ENCODE results near the gene DGKQ. TPM values are rescaled to one million over a fixed set of nuclear protein-coding genes. Genes with fewer than 3 reads are reported as not detected.
"Not testable (repeated sequence)": the region's sequence is repeated elsewhere in the genome, so short reads cannot be mapped to it uniquely, and the experiment has no call there.

The DGKQ gene
- total RNA-seq, 4 donors from 2014 or later: 51.8 to 147 (median 86.0) TPM

DNA sequence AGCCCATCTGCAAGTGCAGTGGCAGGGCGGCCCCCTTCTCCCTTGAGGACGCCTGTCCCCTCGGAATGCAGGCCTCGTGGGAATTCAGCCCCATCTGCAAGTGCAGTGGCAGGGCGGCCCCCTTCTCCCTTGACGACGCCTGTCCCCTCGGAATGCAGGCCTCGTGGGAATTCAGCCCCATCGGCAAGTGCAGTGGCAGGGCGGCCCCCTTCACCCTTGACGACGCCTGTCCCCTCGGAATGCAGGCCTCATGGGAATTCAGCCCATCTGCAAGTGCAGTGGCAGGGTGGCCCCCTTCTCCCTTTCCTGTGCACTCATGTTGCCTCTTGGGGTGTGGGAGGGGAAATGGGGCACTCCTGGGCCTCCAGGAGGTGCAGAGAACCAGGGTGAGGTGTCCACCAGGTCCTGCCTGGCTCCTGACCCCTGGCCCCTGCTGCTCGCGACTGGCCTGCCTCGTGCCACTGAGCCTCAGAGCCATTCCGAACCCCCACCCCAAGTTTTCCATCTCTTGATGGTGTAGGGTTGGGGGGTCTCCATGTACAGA, 26.6 kb upstream of the DGKQ start:
- peaks cover 3 to 36% (median 26%) of the 10 kb centered on the region in 4 donors for H3K4me1 ChIP-seq
- no peak overlapping the region for H3K4me3 ChIP-seq
- no peaks in the 10 kb centered on the region for H3K9me3 ChIP-seq
- 48% methylated on average over 15 of the region's 18 CpGs; no CpG with 5 or more reads in 1 of the 2 donors for WGBS, 2 donors (ENCODE audit: low coverage in 1 of 2)
- no peak for DNase-seq
- peaks cover 85% of the 10 kb centered on the region for H3K27me3 ChIP-seq
- in situ Hi-C loops (cut with MboI; ENCODE audit: low pct_ligation_motif_present in 1 of 4, low pct_unique_long_range_greater_than_20kb in 1 of 4, low sequenced_read_pairs in 3 of 4): no loop called here
- TF ChIP-seq EP300 (IDR thresholded peaks at IDR 0.05; ENCODE audit: low read depth): no peak
- intact Hi-C loops (cut with DNase I; ENCODE audit: low total_unique reads): no loop called here
- no peak overlapping the region for H3K27ac ChIP-seq
- no peaks in the 10 kb centered on the region for H3K36me3 ChIP-seq

DNA sequence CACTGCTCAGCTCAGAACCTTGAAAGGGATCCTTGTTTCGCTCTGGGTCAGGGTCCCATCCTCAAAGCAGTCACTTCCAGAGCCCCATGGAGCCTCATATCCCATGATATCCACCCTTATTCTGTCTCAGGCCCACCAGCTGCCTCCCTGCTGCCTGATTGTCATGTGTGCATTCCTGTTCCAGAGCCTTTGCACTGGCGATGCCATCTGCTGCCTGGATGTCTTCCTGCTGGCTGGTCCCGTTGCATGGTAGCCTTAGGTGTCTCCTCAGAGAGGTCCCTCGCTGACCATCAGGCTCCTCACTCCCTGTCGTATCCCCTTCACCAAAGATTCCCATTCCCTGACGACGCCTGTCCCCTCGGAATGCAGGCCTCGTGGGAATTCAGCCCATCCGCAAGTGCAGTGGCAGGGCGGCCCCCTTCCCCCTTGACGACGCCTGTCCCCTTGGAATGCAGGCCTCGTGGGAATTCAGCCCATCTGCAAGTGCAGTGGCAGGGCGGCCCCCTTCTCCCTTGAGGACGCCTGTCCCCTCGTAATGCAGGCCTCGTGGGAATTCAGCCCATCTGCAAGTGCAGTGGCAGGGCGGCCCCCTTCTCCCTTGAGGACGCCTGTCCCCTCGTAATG, 26.0 kb upstream of the DGKQ start:
- Histone ChIP-seq H3K27me3 (peaks cover 79% of the 10 kb centered on the region), H3K4me1 (peaks cover 3 to 36% (median 26%) of the 10 kb centered on the region in 4 donors)
- WGBS, 2 donors (ENCODE audit: low coverage in 1 of 2): 43 to 46% methylated on average over 4 to 21 of the region's 21 CpGs
- in situ Hi-C loops (cut with MboI; ENCODE audit: low pct_ligation_motif_present in 1 of 4, low pct_unique_long_range_greater_than_20kb in 1 of 4, low sequenced_read_pairs in 3 of 4); DNase-seq; intact Hi-C loops (cut with DNase I; ENCODE audit: low total_unique reads); H3K9me3 ChIP-seq; H3K27ac ChIP-seq; H3K4me3 ChIP-seq; H3K36me3 ChIP-seq: not testable (repeated sequence)

DNA sequence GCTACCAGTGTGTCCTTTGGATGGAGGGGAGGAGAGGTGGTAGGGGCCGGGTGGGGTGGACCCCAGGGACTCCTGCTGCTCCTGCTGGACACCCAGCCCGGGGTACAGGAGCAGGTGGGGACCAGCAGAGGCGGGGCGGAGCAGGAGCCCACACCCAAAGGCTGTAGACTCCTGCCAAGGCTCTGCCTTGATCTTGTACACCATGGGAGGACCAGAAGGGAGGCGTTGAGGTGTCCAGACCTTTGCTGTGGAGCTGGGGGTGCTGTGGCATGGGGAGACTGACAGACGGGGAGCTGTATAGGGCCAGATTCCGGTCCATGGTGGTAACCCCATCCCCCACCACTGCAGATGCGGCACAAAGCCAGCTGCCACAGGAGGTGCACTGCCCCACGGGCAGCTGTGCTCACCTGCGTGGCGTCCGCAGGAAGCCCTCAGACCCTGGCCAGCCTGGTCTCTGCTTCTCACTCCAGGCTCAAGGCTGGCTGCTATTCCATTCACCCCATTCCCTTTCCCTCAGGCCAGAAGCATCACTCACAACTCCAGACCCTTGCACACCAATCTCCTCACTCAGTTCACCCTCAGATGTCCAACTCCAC, 24.8 kb upstream of the DGKQ start:
- 51% methylated on average over 12 of the region's 12 CpGs; no CpG with 5 or more reads in 1 of the 2 donors for WGBS, 2 donors (ENCODE audit: low coverage in 1 of 2)
- Histone ChIP-seq H3K4me1 (peaks cover 12 to 40% (median 33%) of the 10 kb centered on the region in 4 donors), H3K4me3 (peak overlapping the region in 1 of 4 donors; percentile 45), H3K9me3 (no peaks in the 10 kb centered on the region), H3K27ac (no peak overlapping the region), H3K36me3 (no peaks in the 10 kb centered on the region), H3K27me3 (peaks cover 68% of the 10 kb centered on the region)
- DNase-seq: no peak
- intact Hi-C loops (cut with DNase I; ENCODE audit: low total_unique reads): no loop called here
- in situ Hi-C loops (cut with MboI; ENCODE audit: low pct_ligation_motif_present in 1 of 4, low pct_unique_long_range_greater_than_20kb in 1 of 4, low sequenced_read_pairs in 3 of 4): no loop called here
- TF ChIP-seq, protein P1, sequence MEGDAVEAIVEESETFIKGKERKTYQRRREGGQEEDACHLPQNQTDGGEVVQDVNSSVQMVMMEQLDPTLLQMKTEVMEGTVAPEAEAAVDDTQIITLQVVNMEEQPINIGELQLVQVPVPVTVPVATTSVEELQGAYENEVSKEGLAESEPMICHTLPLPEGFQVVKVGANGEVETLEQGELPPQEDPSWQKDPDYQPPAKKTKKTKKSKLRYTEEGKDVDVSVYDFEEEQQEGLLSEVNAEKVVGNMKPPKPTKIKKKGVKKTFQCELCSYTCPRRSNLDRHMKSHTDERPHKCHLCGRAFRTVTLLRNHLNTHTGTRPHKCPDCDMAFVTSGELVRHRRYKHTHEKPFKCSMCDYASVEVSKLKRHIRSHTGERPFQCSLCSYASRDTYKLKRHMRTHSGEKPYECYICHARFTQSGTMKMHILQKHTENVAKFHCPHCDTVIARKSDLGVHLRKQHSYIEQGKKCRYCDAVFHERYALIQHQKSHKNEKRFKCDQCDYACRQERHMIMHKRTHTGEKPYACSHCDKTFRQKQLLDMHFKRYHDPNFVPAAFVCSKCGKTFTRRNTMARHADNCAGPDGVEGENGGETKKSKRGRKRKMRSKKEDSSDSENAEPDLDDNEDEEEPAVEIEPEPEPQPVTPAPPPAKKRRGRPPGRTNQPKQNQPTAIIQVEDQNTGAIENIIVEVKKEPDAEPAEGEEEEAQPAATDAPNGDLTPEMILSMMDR (IDR thresholded peaks at IDR 0.05): no peak
- TF ChIP-seq EP300 (IDR thresholded peaks at IDR 0.05; ENCODE audit: low read depth) (no peak), POLR2A (IDR thresholded peaks at IDR 0.05) (no peak), POLR2AphosphoS5 (IDR thresholded peaks at IDR 0.05) (no peak)

DNA sequence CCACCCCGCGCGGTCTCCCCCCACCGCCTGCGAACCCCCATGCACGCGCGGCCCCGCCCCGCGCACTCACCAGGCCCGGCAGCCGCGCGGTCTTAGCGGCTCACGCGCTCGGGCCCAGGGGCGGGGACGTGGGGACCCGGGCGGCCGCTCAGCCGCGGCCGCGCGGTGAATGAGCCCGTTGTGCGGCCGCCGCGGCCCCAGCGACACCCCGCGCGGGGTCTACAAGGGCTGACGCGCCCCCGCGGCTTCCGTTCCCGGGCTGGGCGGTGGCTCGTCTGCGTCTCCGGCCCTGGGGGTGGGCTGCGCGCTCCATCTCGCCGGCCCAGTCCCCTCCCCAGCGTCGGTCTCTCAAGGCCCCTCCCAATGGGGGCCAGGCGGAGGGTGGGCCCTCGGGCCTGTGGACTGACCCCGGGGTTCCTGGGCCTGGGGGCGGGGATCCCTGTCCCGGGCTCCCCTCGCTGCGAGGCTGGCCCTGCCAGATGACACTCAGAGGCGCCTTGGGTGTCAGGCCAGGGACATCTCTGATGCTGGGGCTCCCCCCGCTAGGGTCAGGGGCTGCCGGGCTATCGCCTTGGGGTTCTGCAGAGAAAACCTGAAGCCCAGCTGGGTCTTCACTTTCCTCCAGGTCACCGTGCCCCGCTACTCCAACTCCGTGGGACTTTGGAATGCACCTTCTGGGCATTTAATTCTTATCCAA, 24.2 kb upstream of the DGKQ start:
- Histone ChIP-seq H3K36me3 (no peaks in the 10 kb centered on the region), H3K4me3 (peak overlapping the region in 3 of 4 donors; percentile 5 to 45 (median 9)), H3K27ac (no peak overlapping the region), H3K9me3 (no peaks in the 10 kb centered on the region), H3K27me3 (peaks cover 61% of the 10 kb centered on the region), H3K4me1 (peaks cover 12 to 40% (median 31%) of the 10 kb centered on the region in 4 donors)
- 13% methylated on average over 10 of the region's 68 CpGs; no CpG with 5 or more reads in 1 of the 2 donors for WGBS, 2 donors (ENCODE audit: low coverage in 1 of 2)
- in situ Hi-C loops (cut with MboI; ENCODE audit: low pct_ligation_motif_present in 1 of 4, low pct_unique_long_range_greater_than_20kb in 1 of 4, low sequenced_read_pairs in 3 of 4): no loop called here
- TF ChIP-seq EP300 (IDR thresholded peaks at IDR 0.05; ENCODE audit: low read depth): no peak
- TF ChIP-seq POLR2AphosphoS5 (IDR thresholded peaks at IDR 0.05): no peak
- TF ChIP-seq, protein P1 (IDR thresholded peaks at IDR 0.05): no peak
- no peak for TF ChIP-seq POLR2A (IDR thresholded peaks at IDR 0.05)
- DNase-seq: no peak
- intact Hi-C loops (cut with DNase I; ENCODE audit: low total_unique reads): no loop called here

DNA sequence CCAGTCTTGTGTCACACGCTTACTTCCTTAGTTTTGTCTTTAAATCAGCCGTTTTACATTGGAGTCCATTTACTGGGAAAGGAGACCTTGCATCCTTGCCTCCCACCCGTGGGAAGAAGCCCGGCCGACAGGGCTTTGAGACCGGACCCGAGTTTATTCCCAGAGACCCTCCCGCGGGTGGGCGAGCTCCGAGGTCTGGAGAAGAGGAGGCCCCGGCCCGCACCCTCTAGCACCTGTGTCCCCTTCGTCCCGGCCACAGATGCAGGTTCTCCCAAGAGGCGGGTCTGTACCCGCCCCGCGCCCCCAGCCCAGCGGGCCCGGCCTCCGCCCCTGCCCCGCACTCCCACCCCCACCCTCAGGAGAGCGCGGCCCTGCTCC, 23.6 kb upstream of the DGKQ start:
- Histone ChIP-seq H3K4me1 (peaks cover 16 to 39% (median 31%) of the 10 kb centered on the region in 4 donors), H3K36me3 (no peaks in the 10 kb centered on the region), H3K27me3 (peaks cover 56% of the 10 kb centered on the region), H3K4me3 (peak overlapping the region in 2 of 4 donors; percentile 5 to 45), H3K27ac (no peak overlapping the region), H3K9me3 (no peaks in the 10 kb centered on the region)
- 7% methylated on average over 16 of the region's 25 CpGs; no CpG with 5 or more reads in 1 of the 2 donors for WGBS, 2 donors (ENCODE audit: low coverage in 1 of 2)
- TF ChIP-seq EP300 (IDR thresholded peaks at IDR 0.05; ENCODE audit: low read depth) (no peak), POLR2A (IDR thresholded peaks at IDR 0.05) (no peak), POLR2AphosphoS5 (IDR thresholded peaks at IDR 0.05) (no peak)
- TF ChIP-seq, protein P1 (IDR thresholded peaks at IDR 0.05): no peak
- in situ Hi-C loops (cut with MboI; ENCODE audit: low pct_ligation_motif_present in 1 of 4, low pct_unique_long_range_greater_than_20kb in 1 of 4, low sequenced_read_pairs in 3 of 4) (no loop called here), intact Hi-C loops (cut with DNase I; ENCODE audit: low total_unique reads) (no loop called here)
- DNase-seq: no peak

All from transverse colon (tissue), 4 donors.